ENCODE measurements around the gene UBE3C. TPM values are rescaled to one million over a fixed set of nuclear protein-coding genes. Genes with fewer than 3 reads are reported as not detected.
A peak's percentile ranks its signal among the peaks of the same experiment; 100 is the strongest.

Gene UBE3C
- total and polyA plus RNA-seq, 2 of the 13 experiments (the other 11 are each of a cell fraction or from before 2014, with no cell fraction given), result 27.0 to 48.2 TPM

DNA sequence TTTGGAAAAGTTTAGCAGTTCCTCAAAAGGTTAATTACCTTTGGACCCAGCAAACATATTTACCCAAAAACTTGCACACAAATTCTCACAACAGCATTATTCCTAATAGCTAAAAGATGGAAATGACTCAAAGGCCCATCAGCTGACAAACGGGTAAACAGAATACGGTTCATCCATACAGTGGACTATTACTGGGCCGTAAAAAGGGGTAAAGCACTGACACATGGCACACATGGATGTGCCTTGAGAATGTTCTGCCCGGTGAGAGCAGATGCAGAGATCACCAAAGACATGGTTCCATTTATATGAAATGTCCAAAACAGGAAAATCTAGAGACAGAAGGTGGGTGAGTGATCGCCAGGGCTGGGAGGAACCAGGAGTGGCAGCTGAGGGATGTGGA is 102.9 kb downstream of the UBE3C start:
- peaks cover 0 to 32% of the 10 kb centered on the region in 2 experiments; a peak in 2 of 5 replicates for H3K36me3 ChIP-seq (replicated peaks in 1 of 2; ENCODE audit: control insufficient read depth in 1 of 2, insufficient read depth in 2 of 2, low read length in 2 of 2)
- TF ChIP-seq, protein P1, sequence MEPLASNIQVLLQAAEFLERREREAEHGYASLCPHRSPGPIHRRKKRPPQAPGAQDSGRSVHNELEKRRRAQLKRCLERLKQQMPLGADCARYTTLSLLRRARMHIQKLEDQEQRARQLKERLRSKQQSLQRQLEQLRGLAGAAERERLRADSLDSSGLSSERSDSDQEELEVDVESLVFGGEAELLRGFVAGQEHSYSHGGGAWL (CRISPR knock-in tag; IDR thresholded peaks at IDR 0.05), result no peak
- TF ChIP-seq RBM22 (optimal IDR thresholded peaks at IDR 0.05; ENCODE audit: low read length), result peak; percentile 24

DNA sequence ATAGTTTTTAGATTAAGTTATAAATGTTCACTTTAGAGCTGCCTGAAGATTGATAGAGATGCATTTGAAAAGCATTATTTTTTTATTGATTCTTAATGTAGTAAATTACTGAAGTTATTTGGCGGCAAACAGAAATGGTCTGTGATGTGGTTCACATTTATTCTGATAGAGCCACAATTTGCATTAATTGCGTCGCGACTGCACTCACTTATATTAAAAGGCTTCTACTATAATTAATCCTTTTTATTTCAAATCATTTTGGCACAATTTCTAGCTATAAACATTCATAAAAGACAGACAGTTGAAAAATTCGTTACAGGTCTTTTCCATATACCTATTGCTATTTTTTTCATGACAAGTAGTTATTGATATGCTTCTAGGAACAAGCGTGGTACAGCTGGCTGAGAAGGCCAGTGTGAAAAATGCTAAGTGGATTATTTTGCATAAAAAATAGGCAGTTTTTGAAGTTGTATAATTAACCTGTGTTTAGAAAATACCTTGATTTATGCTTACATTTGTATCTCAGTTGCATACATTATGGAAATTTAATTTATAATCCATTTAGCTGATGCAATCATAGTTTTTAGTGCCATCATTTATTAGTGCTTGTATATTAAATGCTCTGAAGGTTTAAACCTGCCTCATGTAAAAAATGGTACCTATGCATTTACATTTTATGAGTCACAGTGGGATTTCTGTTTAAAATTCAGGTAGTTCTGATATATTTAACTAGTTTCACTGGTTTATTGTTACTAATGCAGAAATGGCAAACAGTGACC is 106.0 kb downstream of the UBE3C start:
- no peaks in the 10 kb centered on the region for H3K9me3 ChIP-seq (ENCODE audit: low read length)
- ATAC-seq, result no peak

More for the DNA sequence above, 102.9 kb downstream of the UBE3C start:
- POLR2A ChIA-PET, result no interaction called here
- H3K4me1 ChIP-seq (ENCODE audit: insufficient read depth, low read length), result no peaks in the 10 kb centered on the region
- H3K4me3 ChIP-seq (replicated peaks in 1 of 3; ENCODE audit: insufficient read depth in 1 of 3, low read depth in 2 of 3, low read length in 3 of 3), result no peak overlapping the region
- no peak overlapping the region for H3K4me2 ChIP-seq (ENCODE audit: low read depth, low read length)
- FAIRE-seq (no peak), DNase-seq (ENCODE audit: low spot score) (no peak), ATAC-seq (no peak)
- H3K79me2 ChIP-seq (ENCODE audit: insufficient read depth, low read length), result no peaks in the 10 kb centered on the region
- no peak overlapping the region for H3K27ac ChIP-seq (ENCODE audit: extremely low read length, insufficient read depth, low read length)
- 96% methylated on average over 5 of the region's 5 CpGs for WGBS (ENCODE audit: low lambda C conversion rate)
- H3K27me3 ChIP-seq (ENCODE audit: control insufficient read depth in 1 of 2, insufficient read depth in 2 of 2, low read length in 2 of 2), result no peaks in the 10 kb centered on the region
- in situ Hi-C loops (cut with HindIII; ENCODE audit: extremely low pct_ligation_motif_present, low pct_unique_long_range_greater_than_20kb) (no loop called here), intact Hi-C loops (cut with micrococcal nuclease; ENCODE audit: unreplicated experiment) (no loop called here)
- no peak overlapping the region for H3K9ac ChIP-seq (ENCODE audit: insufficient read depth, low read depth, low read length)
- H3K9me3 ChIP-seq (ENCODE audit: low read length), result no peaks in the 10 kb centered on the region
- 0 out of 2 replicates have a peak, but pooled peaks cover 2% of the 10 kb centered on the region for H4K20me1 ChIP-seq (ENCODE audit: insufficient read depth, low read length)
- CTCF ChIA-PET (ENCODE audit: low intra/inter-chr PET ratio, low total read pairs), result no interaction called here
- no TSS peak for BruUV-seq (replicated peaks)
- no peak overlapping the region for H2AFZ ChIP-seq (ENCODE audit: low read length)

More for the DNA sequence above, 106.0 kb downstream of the UBE3C start:
- in situ Hi-C loops (cut with HindIII; ENCODE audit: extremely low pct_ligation_motif_present, low pct_unique_long_range_greater_than_20kb), result no loop called here
- Histone ChIP-seq H3K4me1 (ENCODE audit: insufficient read depth, low read length) (no peaks in the 10 kb centered on the region), H3K4me3 (replicated peaks in 1 of 3; ENCODE audit: insufficient read depth in 1 of 3, low read depth in 2 of 3, low read length in 3 of 3) (no peak overlapping the region), H3K79me2 (ENCODE audit: insufficient read depth, low read length) (no peaks in the 10 kb centered on the region), H2AFZ (ENCODE audit: low read length) (no peak overlapping the region), H3K27ac (ENCODE audit: extremely low read length, insufficient read depth, low read length) (no peak overlapping the region), H4K20me1 (ENCODE audit: insufficient read depth, low read length) (no peaks in the 10 kb centered on the region), H3K36me3 (replicated peaks in 1 of 2; ENCODE audit: control insufficient read depth in 1 of 2, insufficient read depth in 2 of 2, low read length in 2 of 2) (peaks cover 4 to 20% of the 10 kb centered on the region in 2 experiments; a peak in 3 of 5 replicates), H3K9ac (ENCODE audit: insufficient read depth, low read depth, low read length) (no peak overlapping the region), H3K27me3 (ENCODE audit: control insufficient read depth in 1 of 2, insufficient read depth in 2 of 2, low read length in 2 of 2) (no peaks in the 10 kb centered on the region), H3K4me2 (ENCODE audit: low read depth, low read length) (no peak overlapping the region)
- no TSS peak for BruUV-seq (replicated peaks)
- POLR2A ChIA-PET, result no interaction called here
- DNase-seq (ENCODE audit: low spot score), result no peak
- WGBS (ENCODE audit: low lambda C conversion rate), result 86% methylated on average over 6 of the region's 6 CpGs
- intact Hi-C loops (cut with micrococcal nuclease; ENCODE audit: unreplicated experiment), result no loop called here
- CTCF ChIA-PET (ENCODE audit: low intra/inter-chr PET ratio, low total read pairs), result no interaction called here
- TF ChIP-seq ZNF781 (CRISPR knock-in tag; IDR thresholded peaks at IDR 0.05; ENCODE audit: borderline replicate concordance, not compliant biosample characterization) (no peak), RXRB (CRISPR knock-in tag; IDR thresholded peaks at IDR 0.05; ENCODE audit: borderline replicate concordance) (no peak), MEF2D (CRISPR knock-in tag; IDR thresholded peaks at IDR 0.05) (no peak)
- TF ChIP-seq, protein P2, sequence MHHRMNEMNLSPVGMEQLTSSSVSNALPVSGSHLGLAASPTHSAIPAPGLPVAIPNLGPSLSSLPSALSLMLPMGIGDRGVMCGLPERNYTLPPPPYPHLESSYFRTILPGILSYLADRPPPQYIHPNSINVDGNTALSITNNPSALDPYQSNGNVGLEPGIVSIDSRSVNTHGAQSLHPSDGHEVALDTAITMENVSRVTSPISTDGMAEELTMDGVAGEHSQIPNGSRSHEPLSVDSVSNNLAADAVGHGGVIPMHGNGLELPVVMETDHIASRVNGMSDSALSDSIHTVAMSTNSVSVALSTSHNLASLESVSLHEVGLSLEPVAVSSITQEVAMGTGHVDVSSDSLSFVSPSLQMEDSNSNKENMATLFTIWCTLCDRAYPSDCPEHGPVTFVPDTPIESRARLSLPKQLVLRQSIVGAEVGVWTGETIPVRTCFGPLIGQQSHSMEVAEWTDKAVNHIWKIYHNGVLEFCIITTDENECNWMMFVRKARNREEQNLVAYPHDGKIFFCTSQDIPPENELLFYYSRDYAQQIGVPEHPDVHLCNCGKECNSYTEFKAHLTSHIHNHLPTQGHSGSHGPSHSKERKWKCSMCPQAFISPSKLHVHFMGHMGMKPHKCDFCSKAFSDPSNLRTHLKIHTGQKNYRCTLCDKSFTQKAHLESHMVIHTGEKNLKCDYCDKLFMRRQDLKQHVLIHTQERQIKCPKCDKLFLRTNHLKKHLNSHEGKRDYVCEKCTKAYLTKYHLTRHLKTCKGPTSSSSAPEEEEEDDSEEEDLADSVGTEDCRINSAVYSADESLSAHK (CRISPR knock-in tag; IDR thresholded peaks at IDR 0.05; ENCODE audit: borderline replicate concordance), result no peak
- FAIRE-seq, result no peak

Data from HepG2 (cell line).